ENCODE data around the gene PADI4.

PADI4 gene

GRCh38 chr1:17347769-17348592 is 40.0 kb downstream of the PADI4 start:
- no peak for TF ChIP-seq OSR1 (CRISPR knock-in tag; IDR thresholded peaks at IDR 0.05)
- TF ChIP-seq ZNF8 (CRISPR knock-in tag; IDR thresholded peaks at IDR 0.05), result no peak
- no peak for TF ChIP-seq ESRRG (CRISPR knock-in tag; IDR thresholded peaks at IDR 0.05)
- no peak for TF ChIP-seq CSDC2 (CRISPR knock-in tag; IDR thresholded peaks at IDR 0.05)
- TF ChIP-seq TSHZ2 (CRISPR knock-in tag; IDR thresholded peaks at IDR 0.05), result no peak
- no peak for TF ChIP-seq ZC3H10 (CRISPR knock-in tag; IDR thresholded peaks at IDR 0.05)
- no peak for TF ChIP-seq RARB (CRISPR knock-in tag; IDR thresholded peaks at IDR 0.05)
- TF ChIP-seq TOX (CRISPR knock-in tag; IDR thresholded peaks at IDR 0.05; ENCODE audit: borderline replicate concordance), result no peak
- ATAC-seq, result peak; percentile 25; the same call in 1 of the 3 replicates

- no peak for ATAC-seq
- TF ChIP-seq PPARA (CRISPR knock-in tag; IDR thresholded peaks at IDR 0.05; ENCODE audit: borderline replicate concordance) (no peak), ZC3H10 (CRISPR knock-in tag; IDR thresholded peaks at IDR 0.05) (no peak), CSRNP3 (CRISPR knock-in tag; IDR thresholded peaks at IDR 0.05) (no peak), BACH2 (CRISPR knock-in tag; IDR thresholded peaks at IDR 0.05; ENCODE audit: borderline replicate concordance) (no peak), ZNF8 (CRISPR knock-in tag; IDR thresholded peaks at IDR 0.05) (no peak), RARB (CRISPR knock-in tag; IDR thresholded peaks at IDR 0.05) (no peak), ZFP30 (CRISPR knock-in tag; IDR thresholded peaks at IDR 0.05) (no peak), GLIS3 (CRISPR knock-in tag; IDR thresholded peaks at IDR 0.05) (no peak), CREB5 (CRISPR knock-in tag; IDR thresholded peaks at IDR 0.05; ENCODE audit: low read depth) (no peak), PATZ1 (CRISPR knock-in tag; IDR thresholded peaks at IDR 0.05; ENCODE audit: borderline replicate concordance) (no peak)
Measured at GRCh38 chr1:17348593-17349234, 40.7 kb downstream of the PADI4 start.

- no peak for TF ChIP-seq PATZ1 (CRISPR knock-in tag; IDR thresholded peaks at IDR 0.05; ENCODE audit: borderline replicate concordance)
- TF ChIP-seq CSDC2 (CRISPR knock-in tag; IDR thresholded peaks at IDR 0.05), result no peak
- TF ChIP-seq ARNTL (CRISPR knock-in tag; IDR thresholded peaks at IDR 0.05; ENCODE audit: borderline replicate concordance, low read depth), result no peak
- no peak for TF ChIP-seq ZFP30 (CRISPR knock-in tag; IDR thresholded peaks at IDR 0.05)
- no peak for ATAC-seq
Measured at GRCh38 chr1:17350083-17350482, 42.1 kb downstream of the PADI4 start.

Measured in SK-N-SH treated with all-trans-retinoic acid at 6 μM for 48 hours (cell line).